ENCODE results near the gene TMIGD3.

- TF ChIP-seq CTCF (IDR thresholded peaks at IDR 0.05) (no peak), POLR2A (IDR thresholded peaks at IDR 0.05) (no peak), EP300 (IDR thresholded peaks at IDR 0.05) (no peak), POLR2AphosphoS5 (IDR thresholded peaks at IDR 0.05) (no peak)
These were observed 47.8 kb downstream of the TMIGD3 start for GRCh38 chr1:111455642-111456031.

Data from stomach (tissue), 4 donors.